ENCODE results near the gene PCNX1. TPM values are rescaled to one million over a fixed set of nuclear protein-coding genes. Genes with fewer than 3 reads are reported as not detected.
A peak's percentile ranks its signal among the peaks of the same experiment; 100 is the strongest.

The PCNX1 gene
- total RNA-seq, 2 donors from 2014 or later, result 52.3 to 85.9 TPM

GRCh38 chr14:70902184-70902583 is 5.1 kb upstream of the PCNX1 start:
- H3K4me1 ChIP-seq (ENCODE audit: control insufficient read depth in 1 of 2, low read depth in 2 of 2), result peaks cover 32 to 59% of the 10 kb centered on the region in 2 donors

GRCh38 chr14:70904373-70904772 is 2.9 kb upstream of the PCNX1 start:
- DNase-seq (ENCODE audit: low spot score) (no peak), ATAC-seq (ENCODE audit: insufficient number of reproducible peaks, low FRiP score, low read depth) (no peak)
- no peak for TF ChIP-seq CTCF (IDR thresholded peaks at IDR 0.05)
- Histone ChIP-seq H3K27ac (no peak overlapping the region), H3K4me1 (ENCODE audit: control insufficient read depth in 1 of 2, low read depth in 2 of 2) (peaks cover 27 to 45% of the 10 kb centered on the region in 2 donors), H3K36me3 (no peaks in the 10 kb centered on the region), H3K9me3 (no peaks in the 10 kb centered on the region), H3K4me3 (no peak overlapping the region), H3K27me3 (replicated peaks; ENCODE audit: insufficient read depth) (no peaks in the 10 kb centered on the region)

More at GRCh38 chr14:70902184-70902583, 5.1 kb upstream of the PCNX1 start:
- H3K27me3 ChIP-seq (replicated peaks; ENCODE audit: insufficient read depth), result no peaks in the 10 kb centered on the region
- ATAC-seq (ENCODE audit: insufficient number of reproducible peaks, low FRiP score, low read depth) (no peak), DNase-seq (ENCODE audit: low spot score) (no peak)
- no peaks in the 10 kb centered on the region for H3K9me3 ChIP-seq
- no peak overlapping the region for H3K27ac ChIP-seq
- H3K36me3 ChIP-seq, result no peaks in the 10 kb centered on the region
- no peak for TF ChIP-seq CTCF (IDR thresholded peaks at IDR 0.05)
- no peak overlapping the region for H3K4me3 ChIP-seq

GRCh38 chr14:70905301-70905700 is 2.0 kb upstream of the PCNX1 start:
- H3K9me3 ChIP-seq, result no peaks in the 10 kb centered on the region
- no peaks in the 10 kb centered on the region for H3K27me3 ChIP-seq (replicated peaks; ENCODE audit: insufficient read depth)
- TF ChIP-seq CTCF (IDR thresholded peaks at IDR 0.05), result no peak
- DNase-seq (ENCODE audit: low spot score) (no peak), ATAC-seq (ENCODE audit: insufficient number of reproducible peaks, low FRiP score, low read depth) (no peak)
- H3K4me3 ChIP-seq, result peak overlapping the region; percentile 29
- no peaks in the 10 kb centered on the region for H3K36me3 ChIP-seq
- H3K4me1 ChIP-seq (ENCODE audit: control insufficient read depth in 1 of 2, low read depth in 2 of 2), result peaks cover 30 to 47% of the 10 kb centered on the region in 2 donors
- peak overlapping the region; percentile 73 to 96 for H3K27ac ChIP-seq

GRCh38 chr14:70906793-70907175 is 475 bp upstream of the PCNX1 start:
- no peak for TF ChIP-seq CTCF (IDR thresholded peaks at IDR 0.05)
- Histone ChIP-seq H3K27me3 (replicated peaks; ENCODE audit: insufficient read depth) (no peaks in the 10 kb centered on the region), H3K27ac (peak overlapping the region; percentile 92 to 96), H3K36me3 (no peaks in the 10 kb centered on the region), H3K4me3 (peak overlapping the region; percentile 89), H3K9me3 (no peaks in the 10 kb centered on the region), H3K4me1 (ENCODE audit: control insufficient read depth in 1 of 2, low read depth in 2 of 2) (peaks cover 28 to 35% of the 10 kb centered on the region in 2 donors)
- no peak for DNase-seq (ENCODE audit: low spot score)
- ATAC-seq (ENCODE audit: insufficient number of reproducible peaks, low FRiP score, low read depth), result peak; percentile 18

- peaks cover 38 to 43% of the 10 kb centered on the region in 2 donors for H3K4me1 ChIP-seq (ENCODE audit: control insufficient read depth in 1 of 2, low read depth in 2 of 2)
- no peaks in the 10 kb centered on the region for H3K9me3 ChIP-seq
- peak overlapping the region; percentile 89 for H3K4me3 ChIP-seq
- peak overlapping the region; percentile 92 to 96 for H3K27ac ChIP-seq
- no peaks in the 10 kb centered on the region for H3K27me3 ChIP-seq (replicated peaks; ENCODE audit: insufficient read depth)
- DNase-seq (ENCODE audit: low spot score) (no peak), ATAC-seq (ENCODE audit: insufficient number of reproducible peaks, low FRiP score, low read depth) (no peak)
- TF ChIP-seq CTCF (IDR thresholded peaks at IDR 0.05), result no peak
- no peaks in the 10 kb centered on the region for H3K36me3 ChIP-seq
These were observed 1.0 kb downstream of the PCNX1 start for GRCh38 chr14:70907996-70908934.
